A673 (cell line): ENCODE results near the gene NCKIPSD.

Experiments used
- EZH2 ChIP-seq: fragments of 200-600 bp; sonication (generic); IDR thresholded peaks from 2 replicates; pipeline ENCODE4 v1.6.1; 2017; ENCODE audit warnings: borderline replicate concordance, low read depth, mild to moderate bottlenecking, mixed read lengths, antibody characterized with exemption, low read length; ENCODE audit not compliant: poor library complexity, severe bottlenecking
- TF ChIP-seq, protein P1 (sequence below): fragments of 300-800, 200-600 bp; sonication (generic); conservative IDR thresholded peaks from 2 replicates; pipeline ENCODE4 v1.5.1; 2017; ENCODE audit warnings: low read depth, mild to moderate bottlenecking, antibody characterized with exemption, low read length, moderate library complexity, mixed read lengths

- TF ChIP-seq EZH2: no peak
- TF ChIP-seq, protein P1, sequence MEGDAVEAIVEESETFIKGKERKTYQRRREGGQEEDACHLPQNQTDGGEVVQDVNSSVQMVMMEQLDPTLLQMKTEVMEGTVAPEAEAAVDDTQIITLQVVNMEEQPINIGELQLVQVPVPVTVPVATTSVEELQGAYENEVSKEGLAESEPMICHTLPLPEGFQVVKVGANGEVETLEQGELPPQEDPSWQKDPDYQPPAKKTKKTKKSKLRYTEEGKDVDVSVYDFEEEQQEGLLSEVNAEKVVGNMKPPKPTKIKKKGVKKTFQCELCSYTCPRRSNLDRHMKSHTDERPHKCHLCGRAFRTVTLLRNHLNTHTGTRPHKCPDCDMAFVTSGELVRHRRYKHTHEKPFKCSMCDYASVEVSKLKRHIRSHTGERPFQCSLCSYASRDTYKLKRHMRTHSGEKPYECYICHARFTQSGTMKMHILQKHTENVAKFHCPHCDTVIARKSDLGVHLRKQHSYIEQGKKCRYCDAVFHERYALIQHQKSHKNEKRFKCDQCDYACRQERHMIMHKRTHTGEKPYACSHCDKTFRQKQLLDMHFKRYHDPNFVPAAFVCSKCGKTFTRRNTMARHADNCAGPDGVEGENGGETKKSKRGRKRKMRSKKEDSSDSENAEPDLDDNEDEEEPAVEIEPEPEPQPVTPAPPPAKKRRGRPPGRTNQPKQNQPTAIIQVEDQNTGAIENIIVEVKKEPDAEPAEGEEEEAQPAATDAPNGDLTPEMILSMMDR: no peak
Measured at GRCh38 chr3:48674505-48674904, 11.2 kb downstream of the NCKIPSD start.
